IMR-90 (cell line): ENCODE results near the gene NUDT10. TPM values are rescaled to one million over a fixed set of nuclear protein-coding genes. Genes with fewer than 3 reads are reported as not detected.

Experiments
- ATAC-seq: fragments of 200-7000 bp; cut with Tn5 transposase; 2 replicates; pipeline ENCODE4 v1.9.1; 2020; ENCODE audit warnings: low read depth, mild to moderate bottlenecking, moderate library complexity
- BruUV-seq: library from RNA; stranded (reverse); fragments of 400-500 nt; replicated peaks from 2 replicates; lab custom pipeline; 2021; lab: Mats Ljungman, UMichigan
- CTCF ChIA-PET: fragments of 300-600 bp; formaldehyde crosslinking; extraction: SDS; loops from one replicate; lab custom pipeline; 2021; ENCODE audit warnings: antibody characterized with exemption; lab: Yijun Ruan, JAX
- POLR2A ChIA-PET: fragments of 300-600 bp; sonication (Branson Sonifier 250); formaldehyde crosslinking; loops from one replicate; lab custom pipeline; 2022; ENCODE audit warnings: antibody characterized with exemption; ENCODE audit not compliant: unreplicated experiment; lab: Charles Lee
- DNase-seq: peaks from one replicate; pipeline ENCODE4 v3.0.0; 2013
- H2AFZ ChIP-seq: replicated peaks from 2 replicates; pipeline ENCODE3; 2013; ENCODE audit warnings: low read length, mild to moderate bottlenecking; ENCODE audit not compliant: poor library complexity
- H2AK5ac ChIP-seq: 2 replicates; pipeline ENCODE4 v1.6.1; 2013; ENCODE audit warnings: low read depth, low read length, inconsistent platforms
- H2AK9ac ChIP-seq: replicated peaks from 2 replicates; pipeline ENCODE3; 2013; ENCODE audit warnings: mild to moderate bottlenecking, low read depth, low read length, moderate library complexity; ENCODE audit not compliant: poor library complexity
- H2BK120ac ChIP-seq: 2 replicates; pipeline ENCODE4 v1.6.1; 2013; ENCODE audit warnings: low read depth, low read length, inconsistent platforms
- H2BK15ac ChIP-seq: 3 replicates; pipeline ENCODE4 v1.6.1; 2013; ENCODE audit warnings: low read depth, low read length, inconsistent platforms
- H2BK20ac ChIP-seq: 2 replicates; pipeline ENCODE4 v1.6.1; 2013; ENCODE audit warnings: low read depth, mild to moderate bottlenecking, inconsistent platforms, low read length, moderate library complexity
- H2BK5ac ChIP-seq: 2 replicates; pipeline ENCODE4 v1.6.1; 2013; ENCODE audit warnings: mild to moderate bottlenecking, low read depth, low read length, inconsistent platforms; ENCODE audit not compliant: poor library complexity, severe bottlenecking
- H3K14ac ChIP-seq: replicated peaks from 2 replicates; pipeline ENCODE4 v1.6.1; 2013; ENCODE audit warnings: low read depth, low read length, inconsistent platforms
- H3K18ac ChIP-seq: 2 replicates; pipeline ENCODE4 v1.6.1; 2013; ENCODE audit warnings: low read depth, low read length, control low read depth
- H3K23ac ChIP-seq: 2 replicates; pipeline ENCODE4 v1.6.1; 2013; ENCODE audit warnings: low read depth, low read length, inconsistent platforms
- H3K27ac ChIP-seq: 2 replicates; pipeline ENCODE4 v1.5.1; 2013; ENCODE audit warnings: mild to moderate bottlenecking, control low read depth, low read length; ENCODE audit not compliant: insufficient read depth
- H3K27me3 ChIP-seq: 2 replicates; pipeline ENCODE4 v1.6.1; 2013; ENCODE audit warnings: low read length; ENCODE audit not compliant: control insufficient read depth, insufficient read depth
- H3K36me3 ChIP-seq: 2 replicates; pipeline ENCODE4 v1.6.1; 2013; ENCODE audit warnings: low read length, mixed read lengths; ENCODE audit not compliant: control insufficient read depth, insufficient read depth
- H3K4ac ChIP-seq: 2 replicates; pipeline ENCODE4 v1.6.1; 2013; ENCODE audit warnings: low read depth, low read length, inconsistent platforms
- H3K4me1 ChIP-seq: 2 replicates; pipeline ENCODE4 v1.6.1; 2013; ENCODE audit warnings: low read length, mixed read lengths; ENCODE audit not compliant: control insufficient read depth, insufficient read depth
- H3K4me2 ChIP-seq: 2 replicates; pipeline ENCODE4 v1.6.1; 2013; ENCODE audit warnings: low read depth, mild to moderate bottlenecking, control low read depth, low read length, moderate library complexity
- H3K4me3 ChIP-seq: 2 replicates; pipeline ENCODE4 v1.5.1; 2013; ENCODE audit warnings: low read depth, mild to moderate bottlenecking, control low read depth, low read length, moderate library complexity; ENCODE audit not compliant: insufficient read depth
- H3K56ac ChIP-seq: 2 replicates; pipeline ENCODE4 v1.6.1; 2013; ENCODE audit warnings: low read length, inconsistent platforms; ENCODE audit not compliant: insufficient read depth; ENCODE audit errors: extremely low read depth
- H3K79me1 ChIP-seq, 2 experiments: 2 replicates each; pipeline ENCODE4 v1.6.1; 2013; ENCODE audit warnings: low read length in 2 of 2, inconsistent platforms in 1 of 2, low read depth in 1 of 2
- H3K9ac ChIP-seq: 2 replicates; pipeline ENCODE4 v1.6.1; 2013; ENCODE audit warnings: low read depth, low read length, control low read depth
- H3K9me1 ChIP-seq: 2 replicates; pipeline ENCODE4 v1.6.1; 2013; ENCODE audit warnings: low read length, inconsistent platforms; ENCODE audit not compliant: insufficient read depth
- H3K9me3 ChIP-seq: 2 replicates; pipeline ENCODE4 v1.6.1; 2013; ENCODE audit warnings: low read length; ENCODE audit not compliant: control insufficient read depth, insufficient read depth
- H4K20me1 ChIP-seq: 2 replicates; pipeline ENCODE4 v1.6.1; 2013; ENCODE audit warnings: low read length, inconsistent platforms; ENCODE audit not compliant: insufficient read depth
- H4K5ac ChIP-seq: 2 replicates; pipeline ENCODE4 v1.6.1; 2013; ENCODE audit warnings: mild to moderate bottlenecking, low read depth, low read length, control low read depth
- H4K8ac ChIP-seq, 2 experiments: 2 replicates each; pipeline ENCODE4 v1.6.1; 2013; ENCODE audit warnings: low read depth in 2 of 2, low read length in 2 of 2, control low read depth in 1 of 2, inconsistent platforms in 1 of 2
- H4K91ac ChIP-seq: 2 replicates; pipeline ENCODE4 v1.6.1; 2013; ENCODE audit warnings: low read depth, low read length, inconsistent platforms; ENCODE audit not compliant: insufficient read depth
- BHLHE40 ChIP-seq: fragments of 150-350 bp; IDR thresholded peaks from 2 replicates; pipeline ENCODE4 v1.6.1; 2016; ENCODE audit warnings: mild to moderate bottlenecking, low read depth, low read length
- MXI1 ChIP-seq: IDR thresholded peaks from 2 replicates; pipeline ENCODE4 v1.6.1; 2012; ENCODE audit warnings: low read depth, mild to moderate bottlenecking, low read length, moderate library complexity, borderline replicate concordance
- RAD21 ChIP-seq: IDR thresholded peaks from 2 replicates; pipeline ENCODE4 v1.6.1; 2012; ENCODE audit warnings: low read length, improper control_type of control experiment
- WGBS, 2 experiments: methylation state at CpG; one replicate each; pipeline versions ENCODE4 v1.1.5 to v1.1.7; 2013; ENCODE audit warnings: missing lambda C conversion rate in 2 of 2; ENCODE audit not compliant: insufficient read length in 1 of 2; ENCODE audit errors: extremely low coverage in 2 of 2; 5-methylcytosine and 5-hydroxymethylcytosine counted together
- dilution Hi-C: fragments of 300-500 bp; cut with HindIII; formaldehyde crosslinking; loops from one replicate; pipeline ENCODE4 v1.14.3; 2018; ENCODE audit warnings: low sequenced_read_pairs; ENCODE audit not compliant: unreplicated experiment
- in situ Hi-C: fragments of 300-500 bp; cut with MboI; formaldehyde crosslinking; loops from 3 replicates; pipeline ENCODE4 v1.14.3; 2019; ENCODE audit warnings: low sequenced_read_pairs, inconsistent platforms, mixed read lengths
- intact Hi-C: fragments of 100-400 bp; cut with micrococcal nuclease; formaldehyde crosslinking; loops from 2 replicates; pipeline ENCODE4 v1.10.0; 2022
- polyA plus RNA-seq, 3 experiments: library from polyadenylated mRNA; depleted of rRNA; stranded (reverse); fragments of >200 nt; gene quantifications; 2 replicates each; pipeline ENCODE4 v1.2.3, GENCODE V29; 2012; ENCODE audit warnings: low replicate concordance in 1 of 3
- total RNA-seq: library from RNA; depleted of rRNA; stranded (reverse); fragments of >200 nt; gene quantifications from 2 replicates; pipeline ENCODE4 v1.2.3, GENCODE V29; 2012

Gene NUDT10
- total and polyA plus RNA-seq, 2 of the 4 experiments (the other 2 are of a cell fraction): 0.90 to 0.91 TPM

DNA sequence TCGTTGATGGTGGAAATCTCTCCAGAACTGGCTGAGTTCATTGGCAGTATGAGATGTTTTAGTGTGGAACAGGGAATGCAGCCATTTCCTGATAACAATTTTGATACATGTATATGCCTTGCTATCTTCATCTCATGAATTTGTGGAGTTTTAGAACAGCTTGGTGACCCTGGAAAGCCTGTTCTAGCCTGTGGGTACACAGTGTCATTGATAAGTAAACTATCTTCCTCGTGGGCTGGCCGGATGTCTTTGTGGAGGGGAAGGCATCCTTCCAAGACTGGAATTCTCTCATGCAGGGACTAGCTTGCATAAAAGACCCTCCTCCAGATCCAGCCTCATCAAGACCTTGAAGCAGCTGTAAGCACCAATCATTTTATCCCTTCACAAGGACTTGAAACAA, 40.2 kb upstream of the NUDT10 start (continued):
- no peak for TF ChIP-seq BHLHE40

GRCh38 chrX:51296138-51296537, 36.5 kb upstream of the NUDT10 start:
- intact Hi-C loops: no loop called here
- no CpG with 5 or more reads among the region's 2 CpGs for WGBS, 2 experiments

More at GRCh38 chrX:51296138-51296537, 36.5 kb upstream of the NUDT10 start:
- no peak overlapping the region for H2BK15ac ChIP-seq
- no peak overlapping the region for H3K23ac ChIP-seq
- H3K9ac ChIP-seq: no peak overlapping the region
- no peak overlapping the region for H2AK9ac ChIP-seq
- no peak for ATAC-seq
- H2AFZ ChIP-seq: no peak overlapping the region
- H3K18ac ChIP-seq: no peak overlapping the region
- no peak overlapping the region for H3K4me3 ChIP-seq
- no peak overlapping the region for H4K91ac ChIP-seq
- H2BK5ac ChIP-seq: no peak overlapping the region
- no peak overlapping the region for H4K5ac ChIP-seq
- H3K4me2 ChIP-seq: no peak overlapping the region
- H4K8ac ChIP-seq: no peak overlapping the region
- no peak overlapping the region for H3K56ac ChIP-seq
- H3K14ac ChIP-seq: no peak overlapping the region
- H3K9me1 ChIP-seq: no peaks in the 10 kb centered on the region
- in situ Hi-C loops: no loop called here
- no peaks in the 10 kb centered on the region for H3K79me1 ChIP-seq
- ChIA-PET CTCF (no interaction called here), POLR2A (no interaction called here)
- no TSS peak for BruUV-seq
- H3K4me1 ChIP-seq: no peaks in the 10 kb centered on the region
- no peaks in the 10 kb centered on the region for H4K20me1 ChIP-seq
- no peak overlapping the region for H2BK120ac ChIP-seq
- dilution Hi-C loops: no loop called here
- no peak overlapping the region for H3K4ac ChIP-seq
- no peaks in the 10 kb centered on the region for H3K27me3 ChIP-seq
- DNase-seq: no peak
- no peaks in the 10 kb centered on the region for H3K36me3 ChIP-seq
- no peak overlapping the region for H2AK5ac ChIP-seq
- H3K9me3 ChIP-seq: no peaks in the 10 kb centered on the region
- no peak overlapping the region for H2BK20ac ChIP-seq
- no peak overlapping the region for H3K27ac ChIP-seq
- TF ChIP-seq RAD21 (no peak), MXI1 (no peak)
